Peyer's patch (tissue), 4 donors: ENCODE data around the gene CSH1.
"Not testable (repeated sequence)": the region's sequence is repeated elsewhere in the genome, so short reads cannot be mapped to it uniquely, and the experiment has no call there.

ENCODE experiments used
- POLR2A ChIP-seq, 2 donors: fragments of 450-650 bp; IDR thresholded peaks; one replicate each; pipeline ENCODE4 v1.5.1; 2017; ENCODE audit warnings: antibody characterized with exemption in 2 of 2, mild to moderate bottlenecking in 2 of 2, moderate library complexity in 2 of 2
- TF ChIP-seq, protein P1 (sequence below), 6 experiments: fragments of 450-650 bp in 4 of 6; fragments of 200-600 bp in 2 of 6; sonication (generic) in 1 of 6; IDR thresholded peaks; one replicate each; pipeline ENCODE4 v1.5.1; 2017 to 2019; ENCODE audit warnings: antibody characterized with exemption in 6 of 6, mild to moderate bottlenecking in 3 of 6, moderate library complexity in 1 of 6

GRCh38 chr17:63901971-63902370, 5.6 kb upstream of the CSH1 start:
- TF ChIP-seq, protein P1, sequence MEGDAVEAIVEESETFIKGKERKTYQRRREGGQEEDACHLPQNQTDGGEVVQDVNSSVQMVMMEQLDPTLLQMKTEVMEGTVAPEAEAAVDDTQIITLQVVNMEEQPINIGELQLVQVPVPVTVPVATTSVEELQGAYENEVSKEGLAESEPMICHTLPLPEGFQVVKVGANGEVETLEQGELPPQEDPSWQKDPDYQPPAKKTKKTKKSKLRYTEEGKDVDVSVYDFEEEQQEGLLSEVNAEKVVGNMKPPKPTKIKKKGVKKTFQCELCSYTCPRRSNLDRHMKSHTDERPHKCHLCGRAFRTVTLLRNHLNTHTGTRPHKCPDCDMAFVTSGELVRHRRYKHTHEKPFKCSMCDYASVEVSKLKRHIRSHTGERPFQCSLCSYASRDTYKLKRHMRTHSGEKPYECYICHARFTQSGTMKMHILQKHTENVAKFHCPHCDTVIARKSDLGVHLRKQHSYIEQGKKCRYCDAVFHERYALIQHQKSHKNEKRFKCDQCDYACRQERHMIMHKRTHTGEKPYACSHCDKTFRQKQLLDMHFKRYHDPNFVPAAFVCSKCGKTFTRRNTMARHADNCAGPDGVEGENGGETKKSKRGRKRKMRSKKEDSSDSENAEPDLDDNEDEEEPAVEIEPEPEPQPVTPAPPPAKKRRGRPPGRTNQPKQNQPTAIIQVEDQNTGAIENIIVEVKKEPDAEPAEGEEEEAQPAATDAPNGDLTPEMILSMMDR (IDR thresholded peaks at IDR 0.05): not testable (repeated sequence)
- not testable (repeated sequence) for TF ChIP-seq POLR2A (IDR thresholded peaks at IDR 0.05)
